ENCODE measurements around the gene HRH3.

Gene HRH3

GRCh38 chr20:62219992-62220665 is at the start of gene HRH3:
HRH3 (minus strand) TSS chr20:62220278; CDS start chr20:62219970, 308 bp downstream.
- DNase-seq: peak; percentile 22 to 23

DNA sequence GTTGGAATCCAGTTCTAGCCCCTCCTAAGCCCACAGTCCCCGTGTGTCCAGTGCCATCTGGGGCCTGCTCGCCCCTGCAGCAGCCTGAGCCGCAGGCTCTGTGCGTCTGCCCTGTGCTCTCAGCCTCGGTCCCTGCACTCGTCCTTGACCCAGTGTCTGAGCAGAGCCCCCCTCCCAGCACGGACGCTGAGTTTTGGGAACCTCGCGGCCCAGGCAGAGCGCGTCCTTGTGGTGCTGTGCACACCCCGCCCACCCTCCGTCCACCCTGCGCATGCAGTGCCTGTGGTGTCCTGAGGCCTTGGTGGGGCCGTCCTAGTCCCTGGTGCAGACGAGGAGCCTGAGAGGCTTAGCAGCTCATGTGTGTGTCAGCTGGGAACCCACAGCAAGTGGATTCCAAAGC is 49.8 kb upstream of the HRH3 start:
- no peak for DNase-seq

DNA sequence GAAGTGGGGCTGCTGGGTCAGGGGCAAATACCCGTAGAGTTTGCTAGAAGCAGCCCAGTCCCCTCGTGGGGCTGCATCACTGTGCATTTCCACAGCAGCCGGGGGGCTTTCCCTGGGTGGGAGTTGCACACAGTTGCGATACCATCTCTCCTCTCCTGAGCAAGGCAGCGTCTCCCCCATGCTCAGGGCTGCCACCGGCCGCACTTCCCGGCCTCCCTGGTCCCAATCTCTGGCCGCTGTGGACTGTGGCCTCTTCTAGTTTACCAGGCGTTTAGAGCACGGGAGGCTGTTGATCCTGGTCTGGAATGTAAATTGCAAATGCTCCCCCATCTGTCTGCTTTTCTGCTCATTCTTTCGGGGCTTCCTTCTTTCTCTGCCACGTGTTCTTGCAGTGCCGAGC is 49.3 kb upstream of the HRH3 start:
- DNase-seq: no peak

DNA sequence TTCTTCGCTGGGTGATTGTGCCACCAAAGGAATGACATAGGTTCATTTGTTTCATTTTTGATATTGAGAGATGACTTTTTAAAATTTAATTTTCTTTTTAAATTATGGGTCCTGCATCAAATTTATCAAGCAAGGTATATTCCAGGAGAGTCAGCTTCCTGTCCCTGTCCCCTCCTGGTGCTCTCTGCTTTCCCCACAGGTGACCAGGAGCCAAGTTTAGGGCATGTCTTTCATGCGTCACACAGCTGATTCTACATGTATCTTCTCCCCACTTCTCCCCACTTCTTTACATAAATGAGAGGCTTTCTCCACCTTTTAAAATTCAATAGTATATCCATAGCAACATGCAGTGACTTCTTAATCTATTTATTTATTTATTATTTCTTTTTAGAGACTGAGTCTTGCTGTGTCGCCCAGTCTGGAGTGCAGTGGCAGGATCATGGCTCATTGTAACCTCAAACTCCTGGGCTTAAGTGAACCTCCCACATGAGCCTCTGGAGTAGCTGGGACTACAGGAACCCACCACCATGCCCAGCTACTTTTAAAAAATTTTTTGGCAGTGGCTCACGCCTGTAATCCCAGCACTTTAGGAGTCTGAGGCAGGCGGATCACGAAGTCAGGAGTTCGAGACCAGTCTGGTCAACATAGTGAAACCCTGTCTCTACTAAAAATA is 48.3 kb upstream of the HRH3 start:
- DNase-seq: no peak

GRCh38 chr20:62267543-62267942 is 47.5 kb upstream of the HRH3 start:
- DNase-seq: no peak

GRCh38 chr20:62266851-62267250 is 46.8 kb upstream of the HRH3 start:
- DNase-seq: no peak

- no peak for DNase-seq
Observed at GRCh38 chr20:62266340-62266739, 46.3 kb upstream of the HRH3 start.

- no peak for DNase-seq
Observed at GRCh38 chr20:62265365-62265764, 45.3 kb upstream of the HRH3 start.

DNA sequence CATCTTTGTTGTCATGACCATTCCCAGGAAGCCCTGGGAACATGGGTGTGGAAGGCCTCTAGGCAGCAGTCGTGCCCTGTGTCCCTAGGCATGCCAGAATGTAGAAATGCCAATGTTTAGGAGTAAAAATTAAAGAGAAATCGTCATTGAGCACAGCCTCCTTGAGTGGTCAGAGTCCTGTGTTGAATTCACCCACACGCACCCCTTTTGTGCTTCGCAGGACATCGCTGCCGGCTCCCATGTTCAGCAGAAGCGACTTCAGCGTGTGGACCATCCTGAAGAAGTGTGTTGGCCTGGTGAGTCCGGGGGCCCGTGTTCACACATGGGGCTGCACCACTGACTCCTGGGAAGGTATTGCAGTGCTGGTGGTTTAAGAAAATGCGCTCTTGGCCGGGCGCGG is 43.3 kb upstream of the HRH3 start:
- DNase-seq: no peak

- no peak for DNase-seq
Observed at GRCh38 chr20:62262064-62262463, 42.0 kb upstream of the HRH3 start.

DNA sequence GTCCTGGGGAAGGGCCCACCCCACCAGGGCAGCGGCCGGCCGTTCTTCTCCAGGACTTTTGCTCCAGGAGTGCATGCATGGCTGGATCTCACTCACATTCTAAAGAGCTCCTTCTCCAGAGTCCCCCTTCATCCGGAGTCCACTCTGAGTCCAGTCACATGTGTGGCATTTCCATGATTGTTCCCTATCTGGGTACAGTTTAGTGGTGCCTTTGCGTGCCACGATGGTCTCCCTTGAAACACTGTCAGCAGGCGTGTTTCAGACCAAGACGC is 39.2 kb upstream of the HRH3 start:
- no peak for DNase-seq

DNA sequence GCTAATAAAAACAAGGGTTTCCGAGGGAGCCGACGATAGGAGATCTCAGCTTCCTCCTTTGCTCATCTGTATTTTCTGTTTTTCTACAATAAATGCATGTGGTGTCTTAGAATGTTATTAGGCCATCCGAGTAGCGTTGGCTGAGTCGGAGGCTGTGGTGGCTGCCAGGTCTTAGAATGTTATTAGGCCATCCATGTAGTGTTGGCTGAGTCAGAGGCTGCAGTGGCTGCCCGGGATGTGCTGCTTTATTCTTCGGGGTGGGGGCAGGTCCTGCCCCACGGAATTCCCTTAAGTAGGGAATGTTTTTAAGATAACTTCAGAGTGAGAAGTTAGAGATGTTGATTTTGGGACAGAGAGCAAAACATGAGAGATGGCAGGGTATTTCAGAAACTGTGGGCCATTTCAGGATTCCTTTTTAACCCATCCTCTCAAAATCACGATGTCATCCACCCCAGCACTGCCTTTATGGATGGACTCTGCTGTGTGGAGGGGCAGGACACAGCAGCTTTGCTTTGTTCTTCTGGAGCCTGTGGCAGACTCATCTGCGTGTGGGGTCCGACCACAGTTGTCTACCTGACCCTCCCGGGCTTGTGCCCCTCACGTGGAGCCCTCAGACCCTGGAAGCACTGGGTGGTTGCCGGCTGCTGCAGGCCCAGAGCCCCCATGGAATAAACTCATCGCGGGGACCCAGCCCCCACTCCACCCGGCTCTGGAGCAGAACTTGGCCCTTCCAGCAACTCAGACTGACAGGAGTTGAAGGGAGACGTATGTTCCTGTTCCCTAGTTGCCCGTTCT is 38.6 kb upstream of the HRH3 start:
- DNase-seq: no peak

DNA sequence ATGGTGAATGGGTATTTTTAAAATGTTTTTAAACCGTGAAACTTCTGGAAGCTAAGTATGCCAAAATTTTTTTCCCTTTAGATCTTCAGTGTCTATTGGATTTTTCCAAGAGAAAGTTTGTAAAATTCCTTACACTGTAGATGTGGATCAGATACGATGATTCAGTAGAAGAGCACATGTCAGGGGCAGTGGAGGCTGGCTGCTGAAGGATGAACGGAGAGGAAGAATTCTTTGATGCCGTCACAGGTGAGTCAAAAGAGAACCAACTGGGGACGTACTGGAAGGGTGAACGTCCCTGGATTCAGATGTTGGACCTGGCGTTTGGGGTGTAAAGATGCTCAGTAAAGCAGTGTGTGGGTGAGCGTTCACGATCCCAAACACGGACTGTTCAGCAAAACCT is 35.9 kb upstream of the HRH3 start:
- no peak for DNase-seq

DNA sequence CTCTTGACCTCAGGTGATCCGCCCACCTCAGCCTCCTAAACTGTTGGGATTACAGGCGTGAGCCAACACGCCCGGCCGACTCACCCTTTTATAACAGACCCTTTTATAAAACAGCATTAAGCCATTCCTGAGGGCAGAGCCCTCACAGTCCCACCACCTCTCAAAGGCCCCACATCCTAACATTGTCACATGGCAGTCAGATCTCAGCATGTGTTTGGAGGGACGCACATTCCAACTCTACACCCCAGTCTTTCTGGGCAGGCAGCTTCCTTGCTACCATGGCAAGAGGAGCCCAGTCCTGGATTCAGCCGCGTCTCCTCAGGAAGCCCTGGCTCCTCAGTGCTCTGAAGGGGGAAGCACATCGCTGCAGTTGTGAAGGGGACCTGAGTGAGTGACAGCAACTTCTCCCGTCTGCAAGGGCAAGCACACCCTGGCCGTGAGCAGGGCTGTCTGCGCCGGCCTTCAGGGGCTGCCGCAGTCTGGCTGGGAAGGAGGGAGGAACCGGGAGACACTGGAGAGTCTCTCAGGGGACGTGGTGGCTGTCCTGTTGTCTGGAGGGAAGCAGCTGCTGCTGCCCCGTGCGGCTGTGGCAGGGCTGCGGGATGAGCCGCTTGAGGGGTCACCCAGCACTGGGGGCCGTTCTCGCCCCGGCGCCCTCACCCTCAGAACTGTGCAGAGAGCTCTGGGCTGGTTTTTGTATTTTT is 34.1 kb upstream of the HRH3 start:
- DNase-seq: no peak

DNA sequence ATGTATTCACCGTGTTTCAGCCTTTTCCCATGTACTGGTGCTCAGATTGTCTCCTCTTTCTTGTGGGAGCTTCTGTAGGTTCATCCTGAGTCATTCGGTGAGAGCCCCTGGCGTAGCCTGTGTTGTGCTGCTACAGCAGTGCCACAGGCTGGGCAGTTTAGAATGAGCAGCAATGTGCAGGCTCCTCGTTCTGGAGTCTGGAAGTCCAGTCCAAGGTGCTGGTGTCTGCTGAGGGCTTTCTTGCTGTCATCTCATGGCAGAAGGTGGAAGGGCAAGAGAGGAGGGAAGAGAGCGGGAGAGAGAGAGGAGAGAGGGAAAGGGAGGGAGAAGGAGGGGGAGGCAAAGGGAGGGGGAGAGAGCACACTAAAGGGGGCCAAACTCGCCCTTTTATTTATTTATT is 33.3 kb upstream of the HRH3 start:
- DNase-seq: no peak

DNA sequence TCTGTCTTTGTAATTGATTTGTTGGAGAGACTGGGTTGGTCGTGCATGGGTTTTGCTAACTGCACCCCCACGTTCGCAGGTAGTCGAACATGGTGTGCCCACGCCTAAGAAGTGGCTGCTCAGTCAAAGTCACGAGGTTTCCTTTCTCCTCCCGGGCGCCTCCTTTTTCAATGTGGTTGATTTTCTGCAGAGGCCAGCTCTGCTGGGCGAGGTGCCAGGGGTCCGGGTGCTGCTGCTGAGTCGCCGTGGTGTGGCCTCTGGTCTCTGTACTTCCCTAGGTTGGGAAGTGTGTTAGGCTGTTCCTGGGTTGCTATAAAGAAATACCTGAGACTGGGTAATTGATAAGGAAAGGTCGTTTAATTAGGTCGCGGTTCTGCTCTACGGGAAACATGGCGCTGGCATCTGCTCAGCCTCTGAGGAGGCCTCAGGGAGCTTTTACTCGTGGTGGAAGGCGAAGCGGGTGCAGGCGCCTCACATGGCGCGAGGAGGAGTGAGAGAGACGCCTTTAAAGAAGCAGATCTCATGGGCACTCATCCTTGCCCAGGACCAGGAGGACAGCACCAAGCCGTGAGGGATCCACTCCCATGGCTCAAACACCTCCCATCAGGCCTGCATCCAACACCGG is 32.4 kb upstream of the HRH3 start:
- no peak for DNase-seq

DNA sequence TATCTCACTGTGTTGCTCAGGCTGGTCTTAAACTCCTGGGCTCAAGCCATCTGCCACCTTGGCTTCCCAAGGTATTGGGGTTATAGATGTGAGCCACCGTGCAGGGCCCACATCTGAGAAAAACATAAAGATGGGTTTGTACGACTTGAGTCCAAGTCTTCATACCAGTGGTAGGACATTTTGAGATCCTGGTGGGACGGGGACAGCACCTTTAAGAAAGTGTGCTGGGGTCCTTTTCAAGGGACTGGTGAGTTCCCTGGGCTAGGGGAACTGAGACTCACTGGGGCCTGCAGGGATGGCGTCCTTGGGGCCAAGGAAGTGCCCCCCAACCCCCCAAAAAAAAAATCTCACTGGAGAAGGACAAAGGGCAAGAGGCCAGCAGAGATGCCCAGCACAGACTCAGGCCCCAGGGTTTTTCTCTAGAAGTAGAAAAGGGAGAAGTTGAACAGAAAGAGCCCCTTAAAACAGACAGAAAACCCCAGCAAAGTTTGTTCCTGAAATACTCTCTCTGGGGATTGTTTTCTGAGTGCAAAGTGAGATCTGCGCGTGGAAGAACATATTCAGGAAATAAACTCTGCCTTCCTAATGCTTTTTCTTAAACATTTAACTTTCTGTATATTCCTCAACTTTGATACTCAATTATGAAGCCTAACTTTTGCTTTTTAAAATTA is 28.9 kb upstream of the HRH3 start:
- DNase-seq: no peak

DNA sequence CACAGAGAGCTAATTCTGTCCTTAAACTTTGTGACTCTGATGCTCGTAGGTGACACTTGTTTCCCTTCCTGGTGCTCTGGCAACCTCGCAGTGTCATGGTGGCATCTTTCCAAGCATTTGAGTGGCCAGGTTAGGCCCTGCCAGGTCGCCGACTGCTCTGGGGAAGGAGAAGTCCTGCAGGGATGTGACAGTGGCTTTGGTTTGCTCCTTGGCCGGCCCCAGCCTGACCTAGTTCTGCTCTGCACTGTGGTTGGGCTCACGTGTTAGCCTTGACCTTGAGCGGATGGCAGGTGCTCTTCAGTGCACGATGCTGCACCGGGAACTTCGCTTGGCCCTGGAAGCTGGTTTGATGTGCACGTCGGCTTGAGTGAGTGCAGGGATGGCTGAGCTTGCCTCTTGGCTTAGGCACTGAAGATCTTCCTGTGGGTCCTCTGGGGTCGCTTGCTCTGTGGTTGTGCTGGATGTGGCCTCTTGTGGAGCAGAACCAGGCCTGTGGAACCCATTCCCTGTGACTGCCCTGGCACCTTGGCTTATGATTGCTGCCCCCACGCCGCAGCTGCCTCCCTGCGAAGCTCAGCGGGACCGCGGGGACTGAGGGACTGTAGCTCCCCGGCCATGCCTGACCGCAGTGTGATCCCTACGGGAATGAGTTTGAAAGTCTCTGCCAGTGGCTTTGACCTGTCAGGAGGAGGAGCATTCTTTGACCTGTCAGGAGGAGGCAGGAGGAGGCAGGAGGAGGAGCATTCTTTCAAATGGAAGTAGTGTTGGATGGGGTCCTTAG is 27.0 kb upstream of the HRH3 start:
- no peak for DNase-seq

GRCh38 chr20:62246431-62246830 is 26.4 kb upstream of the HRH3 start:
- DNase-seq: no peak

GRCh38 chr20:62245911-62246280 is 25.8 kb upstream of the HRH3 start:
- no peak for DNase-seq

DNA sequence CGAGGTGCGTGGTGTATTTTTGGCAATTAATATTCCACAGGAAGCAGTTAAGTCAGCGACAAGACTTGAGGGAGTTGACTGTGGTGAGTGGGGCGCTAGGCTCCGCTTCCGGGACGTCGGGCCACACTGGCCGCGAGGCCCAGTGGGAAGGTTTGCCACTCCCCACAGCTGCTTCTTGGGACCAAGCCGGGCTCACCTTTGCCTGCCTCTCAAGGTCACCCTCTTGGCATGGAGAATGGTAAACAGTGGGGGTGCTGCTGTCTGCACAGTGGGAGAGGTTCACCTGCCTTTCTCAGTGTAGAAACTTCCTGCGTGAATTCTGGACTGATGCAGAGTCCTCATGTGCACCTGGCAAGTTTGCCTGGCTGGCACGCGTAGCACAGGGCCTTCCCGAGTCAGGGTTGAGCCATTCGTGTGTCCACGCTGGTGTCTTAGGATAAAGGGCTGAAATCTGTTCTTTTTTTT is 24.6 kb upstream of the HRH3 start:
- no peak for DNase-seq
